Stimulated activated CD8-positive, alpha-beta memory T cell treated with anti-CD3 and anti-CD28 coated beads, Interleukin-2, amount 100 ng/mL, for 48 hours (primary cell): ENCODE data around the gene HAP1.
A peak's percentile ranks its signal among the peaks of the same experiment; 100 is the strongest.
"Not testable (repeated sequence)": the region's sequence is repeated elsewhere in the genome, so short reads cannot be mapped to it uniquely, and the experiment has no call there.

Experiments used
- DNase-seq, 2 donors: peaks; one replicate each; pipeline ENCODE4 v3.0.0-alpha.2; 2020; ENCODE audit warnings: low read depth in 2 of 2

The HAP1 gene

GRCh38 chr17:41724476-41725050 lies 9.9 kb downstream of the HAP1 start:
- DNase-seq: no peak

DNA sequence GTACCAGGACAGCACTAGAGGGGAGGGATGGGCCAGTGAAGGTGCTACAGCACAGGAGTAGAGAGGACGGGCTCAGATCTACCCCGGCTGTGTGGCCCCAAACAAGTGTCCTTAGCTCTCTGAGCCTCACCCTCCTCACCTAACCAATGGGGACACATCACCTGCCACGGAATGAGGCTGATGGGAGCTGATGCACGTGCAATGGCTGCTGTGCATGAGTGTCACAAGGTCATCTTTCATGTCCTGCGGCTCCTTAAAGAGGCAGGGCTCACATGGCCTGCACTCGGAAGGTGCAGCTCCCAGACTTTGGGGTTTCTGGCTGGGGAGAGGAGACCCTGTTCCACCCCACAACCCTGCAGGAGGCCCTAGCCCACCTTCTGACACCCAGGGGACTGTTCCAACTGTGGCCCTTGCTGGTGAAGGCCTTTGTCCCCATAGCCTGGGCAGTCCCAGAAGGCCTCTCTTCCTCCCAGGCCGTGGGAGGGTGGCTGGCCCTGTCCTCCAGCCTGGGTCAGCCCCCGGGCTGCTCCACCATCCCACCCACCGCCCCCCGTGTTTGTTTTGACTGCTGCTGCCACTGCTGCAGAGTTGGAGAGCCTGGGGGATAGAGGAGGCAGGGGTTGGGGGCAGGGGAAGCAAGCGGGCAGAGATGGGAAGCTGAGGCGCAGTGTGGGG lies 10.5 kb downstream of the HAP1 start:
- no peak for DNase-seq

GRCh38 chr17:41722231-41722630 lies 12.2 kb downstream of the HAP1 start:
- DNase-seq: no peak

DNA sequence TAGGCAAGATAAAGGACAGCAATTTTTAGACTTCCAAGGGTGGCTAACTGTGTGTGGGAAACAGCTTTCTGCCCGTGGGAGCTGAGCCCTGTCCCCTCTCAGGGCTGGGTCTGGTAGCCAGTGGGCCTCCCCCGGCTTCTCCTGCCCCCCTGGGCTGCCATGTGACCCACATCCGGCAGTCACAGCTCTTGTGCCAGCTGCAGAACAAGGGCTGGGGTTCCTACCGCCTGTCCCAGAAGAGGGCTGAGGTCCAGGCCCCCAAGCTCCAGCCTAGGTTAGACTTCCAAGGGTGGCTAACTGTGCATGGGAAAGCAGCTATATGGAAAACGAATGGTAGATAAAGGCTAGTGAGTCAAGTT lies 16.2 kb downstream of the HAP1 start:
- DNase-seq: no peak

DNA sequence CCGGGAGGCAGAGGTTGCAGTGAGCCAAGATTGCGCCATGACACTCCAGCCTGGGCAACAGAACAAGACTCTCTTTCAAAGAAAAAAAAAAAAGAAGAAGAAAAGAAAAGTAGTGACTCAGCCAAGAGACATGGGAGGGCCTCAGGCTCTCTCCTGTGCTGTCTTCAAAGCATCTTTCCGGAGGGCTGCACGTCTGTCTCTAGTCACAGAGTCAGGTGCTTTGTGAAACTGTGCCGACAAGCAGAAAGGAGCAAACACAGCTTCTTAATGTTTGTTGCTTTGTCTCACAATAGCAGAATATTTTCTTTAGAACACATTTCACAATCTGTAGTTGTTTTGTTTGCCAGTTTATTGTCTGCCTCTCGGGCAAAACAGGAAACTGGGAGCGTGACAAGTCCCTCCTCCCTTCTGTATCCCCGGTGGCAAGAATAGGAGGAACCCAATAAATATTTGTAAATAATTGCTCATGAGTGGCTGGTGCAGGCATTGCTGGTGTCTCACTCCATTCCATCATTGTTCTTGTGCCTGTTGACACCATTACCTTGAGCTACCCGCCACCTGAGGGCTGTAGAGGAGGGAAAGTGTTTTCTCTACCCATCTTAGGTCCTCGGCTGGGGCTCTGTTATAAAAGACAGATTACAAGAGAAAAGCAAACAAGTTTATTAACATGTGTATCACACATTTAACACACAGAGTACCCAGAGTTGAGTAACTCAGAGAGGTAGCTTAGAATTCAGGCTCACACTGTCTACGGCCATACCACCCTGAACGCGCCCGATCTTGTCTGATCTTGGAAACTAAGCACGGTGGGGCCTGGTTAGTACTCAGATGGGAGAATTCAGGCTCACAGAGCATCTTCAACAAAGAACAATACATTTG lies 16.8 kb downstream of the HAP1 start:
- DNase-seq: no peak

DNA sequence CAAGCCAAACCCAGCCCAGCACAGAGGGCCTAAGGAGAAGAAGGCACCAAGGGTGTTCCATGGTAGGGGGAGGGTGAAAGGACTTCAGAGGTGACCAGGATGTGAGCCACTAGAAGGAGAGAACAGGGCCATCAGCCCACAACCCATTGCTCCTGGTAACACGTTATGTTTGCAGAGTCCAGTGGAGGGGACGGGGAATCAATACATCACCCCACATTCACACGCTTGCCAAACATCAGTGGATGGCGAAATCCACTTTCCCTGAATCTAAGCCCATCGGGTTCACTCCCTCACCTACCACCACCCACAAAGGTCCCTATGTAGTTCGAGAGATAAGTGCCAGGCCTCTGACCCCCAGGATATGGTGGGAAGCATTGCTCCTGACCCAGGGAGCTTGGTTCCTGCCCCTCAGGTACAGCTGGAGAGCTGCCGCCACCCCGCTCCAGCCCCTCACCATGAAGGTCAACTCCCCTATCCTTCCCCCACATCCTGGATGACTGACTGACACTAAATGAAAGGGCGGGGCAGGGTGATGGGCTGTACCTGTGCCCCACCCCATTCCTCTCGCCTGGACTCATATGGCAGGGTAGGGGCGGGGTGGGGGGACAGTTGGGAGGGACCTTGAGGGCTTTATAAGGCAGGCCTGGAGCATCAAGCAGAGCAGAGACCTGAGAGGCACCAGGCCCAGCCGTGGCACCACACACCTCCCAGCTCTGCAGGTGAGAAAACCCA lies 22.6 kb downstream of the HAP1 start, which contains the start of gene GAST:
Gene GAST, plus strand, starts transcription at position 663 of the 732 bp plus-strand sequence. CDS start 3,106 bp downstream, outside the sequence.
- DNase-seq: no peak

GRCh38 chr17:41710472-41711090 lies 23.9 kb downstream of the HAP1 start:
- no peak for DNase-seq

DNA sequence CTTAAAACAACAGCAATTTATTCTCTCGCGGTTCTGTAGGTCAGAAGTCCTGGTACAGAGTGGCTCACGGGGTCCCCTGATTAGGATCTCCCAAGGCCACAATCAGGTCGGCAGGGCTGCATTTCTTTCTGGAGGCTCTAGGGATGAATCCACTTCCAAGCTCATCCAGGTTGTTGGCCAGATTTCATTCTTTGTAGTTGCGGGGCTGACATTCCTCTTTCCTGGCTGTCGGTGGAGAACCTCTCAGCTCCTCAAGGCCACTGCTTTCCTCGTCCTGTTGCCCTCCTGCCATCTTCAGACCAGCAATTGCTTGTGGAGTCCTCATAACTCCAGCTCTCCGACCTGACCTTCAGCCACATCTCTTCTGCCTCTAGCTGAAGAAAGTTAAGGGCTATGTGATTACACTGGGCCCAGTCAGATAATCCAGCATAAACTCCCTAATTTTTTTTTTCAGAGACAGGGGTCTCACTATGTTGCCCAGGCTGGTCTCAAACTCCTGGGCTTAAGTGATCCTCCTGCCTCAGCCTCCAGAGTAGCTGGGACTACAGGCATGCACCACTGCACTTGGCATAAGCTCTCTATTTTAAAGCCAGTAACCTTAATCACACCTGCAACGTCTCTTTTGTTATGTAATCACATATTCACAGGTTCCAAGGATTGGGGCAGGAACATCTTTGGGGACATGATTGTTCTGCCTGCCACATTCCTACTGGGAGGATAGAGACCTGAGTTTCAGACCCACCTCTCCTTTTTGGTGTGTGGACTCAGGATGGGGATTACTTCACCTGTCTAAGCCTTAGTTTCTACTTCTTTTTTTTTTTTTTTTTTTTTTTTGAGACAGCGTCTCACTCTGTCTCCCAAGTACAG lies 26.4 kb downstream of the HAP1 start:
- no peak for DNase-seq

DNA sequence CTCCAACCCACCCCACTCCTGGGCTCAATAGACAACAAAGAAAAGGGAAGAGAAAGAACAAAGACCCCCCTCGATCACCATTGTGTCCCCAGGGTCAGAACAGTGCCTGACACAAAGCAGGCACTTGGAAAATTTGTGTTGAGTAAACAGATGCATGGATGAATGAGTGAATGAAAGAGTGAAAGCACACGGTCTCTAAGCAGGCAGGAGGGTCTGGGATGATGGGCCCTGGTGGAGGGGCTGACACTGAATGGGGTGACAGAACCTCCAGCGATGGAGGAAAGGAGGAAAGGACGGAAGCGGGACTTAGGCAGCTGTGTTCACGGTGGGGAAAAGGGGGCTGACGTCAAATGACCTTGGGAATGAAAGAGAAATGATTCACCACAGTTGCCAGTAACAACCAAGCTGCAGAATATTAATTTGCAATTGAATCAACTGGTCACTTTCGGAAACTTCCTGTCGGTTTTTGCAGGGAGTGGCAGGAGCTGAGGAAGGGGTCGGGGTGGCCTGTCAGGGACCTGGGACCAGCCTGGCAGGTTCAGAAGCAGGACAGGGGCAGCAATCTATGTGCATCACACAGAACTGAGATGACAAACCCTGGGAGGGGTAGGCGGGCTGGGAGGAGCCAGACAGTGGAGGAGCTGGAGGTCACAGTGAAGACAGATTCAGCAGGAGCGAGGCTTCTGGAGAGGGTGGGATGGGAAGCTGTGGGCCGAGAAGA lies 29.0 kb downstream of the HAP1 start:
- DNase-seq: no peak

- DNase-seq: no peak
These were observed 31.7 kb downstream of the HAP1 start for GRCh38 chr17:41702712-41703111.

DNA sequence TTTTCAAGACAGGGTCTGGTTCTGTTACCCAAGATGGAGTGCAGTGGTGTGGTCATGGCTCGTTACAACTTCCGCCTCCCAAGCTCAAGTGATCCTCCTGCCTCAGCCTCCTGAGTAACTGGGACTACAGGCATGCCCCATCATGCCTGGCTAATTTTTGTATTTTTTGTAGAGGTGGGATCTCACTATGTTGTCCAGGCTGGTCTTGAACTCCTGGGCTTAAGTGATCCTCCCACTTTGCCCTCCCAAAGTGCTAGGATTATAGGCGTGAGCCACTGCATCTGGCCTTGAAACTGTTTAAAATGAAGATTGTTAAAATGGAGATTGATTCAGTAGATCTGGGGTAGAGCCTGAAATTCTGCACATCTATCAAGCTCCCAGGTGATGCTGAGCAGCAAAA lies 33.6 kb downstream of the HAP1 start:
- DNase-seq: not testable (repeated sequence)

DNA sequence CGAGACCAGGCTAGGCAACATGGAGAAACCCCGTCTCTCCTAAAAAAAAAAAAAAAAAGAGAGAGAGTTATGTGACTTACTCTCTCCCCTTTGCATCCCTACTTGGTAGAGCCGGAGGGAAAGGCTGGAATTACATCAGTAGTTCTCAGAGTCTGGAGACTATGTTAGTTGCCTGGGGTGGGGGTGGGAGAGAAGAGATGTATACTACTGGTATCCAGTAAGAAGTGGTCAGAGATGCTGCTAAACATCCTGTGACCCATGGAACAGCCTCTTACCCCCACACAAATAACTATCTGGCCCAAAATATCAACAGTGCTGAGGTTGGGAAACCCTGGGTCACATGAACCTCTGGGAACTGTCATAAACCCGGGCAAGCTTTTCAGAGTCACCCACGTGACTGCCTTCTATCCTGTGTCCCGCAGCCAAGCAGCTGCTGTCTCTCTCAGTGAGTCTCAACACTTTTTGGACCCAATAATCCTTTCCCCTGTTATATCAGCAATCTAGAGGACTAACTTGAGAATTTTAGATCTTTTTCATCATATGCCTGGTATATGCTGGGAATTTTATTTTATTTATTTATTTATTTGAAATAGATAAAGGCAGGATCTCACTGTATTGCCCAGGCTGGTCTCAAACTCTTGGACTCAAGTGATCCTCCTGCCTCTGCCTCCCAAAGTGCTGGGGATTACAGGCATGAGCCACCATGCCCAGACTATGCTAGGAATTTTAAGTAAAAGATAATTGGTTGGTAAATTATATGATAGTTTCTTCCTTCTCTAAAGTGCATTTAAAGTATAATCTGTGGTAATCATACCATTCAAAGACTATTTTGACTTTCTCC lies 37.1 kb downstream of the HAP1 start:
- DNase-seq: no peak

DNA sequence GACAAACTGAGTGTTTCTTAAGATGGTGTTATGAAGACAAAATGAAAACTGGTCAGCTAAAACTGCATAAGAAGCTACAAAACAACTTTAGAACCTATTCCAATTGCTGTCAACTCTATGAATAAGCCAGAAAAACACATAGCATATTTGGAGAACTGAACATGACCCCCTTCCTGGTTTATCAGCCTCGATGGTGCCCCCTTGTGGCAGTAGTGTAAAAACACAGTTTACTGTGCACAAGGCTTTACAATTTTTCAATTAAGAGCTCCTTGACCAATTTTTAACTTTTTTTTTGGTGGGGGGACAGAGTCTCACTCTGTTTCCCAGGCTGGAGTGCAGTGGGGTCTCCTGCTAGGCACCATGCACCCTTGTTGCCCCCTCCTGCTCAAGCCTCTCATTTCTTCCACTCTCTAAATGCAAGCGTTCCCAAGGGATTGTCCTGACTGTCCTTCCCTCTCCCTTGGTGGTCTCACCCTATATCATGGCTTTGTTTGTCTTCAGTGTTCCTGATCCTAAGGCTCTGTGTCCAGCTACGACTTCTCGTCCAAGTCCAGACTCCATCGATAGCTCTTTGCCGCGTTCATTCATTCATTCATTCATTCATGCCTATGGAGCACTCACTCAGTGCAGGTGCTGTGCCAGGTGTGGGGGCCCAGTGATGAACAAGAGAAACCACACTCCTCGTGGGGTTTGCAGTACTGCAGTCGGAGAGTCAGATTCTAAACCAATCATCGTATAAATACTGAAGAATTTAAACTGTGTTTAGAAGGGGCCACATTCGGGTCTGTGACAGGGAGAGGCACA lies 38.3 kb downstream of the HAP1 start:
- peak; percentile 52 to 60 for DNase-seq

DNA sequence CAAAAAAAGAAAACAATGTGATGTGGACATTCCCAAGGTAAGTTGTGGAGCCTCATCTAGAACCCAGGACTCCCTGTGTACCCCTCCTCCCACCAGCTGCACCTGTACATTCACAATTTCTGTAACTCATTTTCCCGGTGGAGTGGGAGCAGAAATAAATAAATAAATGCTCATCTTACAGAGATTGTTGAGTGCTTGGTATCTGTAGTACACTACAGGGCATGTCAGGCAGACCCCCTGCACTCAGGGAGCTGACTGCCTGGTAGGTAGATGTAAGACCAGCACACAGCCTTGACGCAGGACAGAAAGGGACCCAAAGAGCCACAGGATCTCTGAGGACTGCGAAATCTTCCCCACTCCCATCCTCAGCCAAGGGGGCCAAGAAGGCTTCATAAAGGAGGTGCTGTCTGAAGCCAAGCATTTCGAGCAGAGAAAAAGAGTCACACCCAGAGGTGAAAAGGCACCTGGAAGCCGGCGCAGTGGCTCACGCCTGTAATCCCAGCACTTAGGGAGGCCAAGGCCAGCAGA lies 39.2 kb downstream of the HAP1 start:
- no peak for DNase-seq

DNA sequence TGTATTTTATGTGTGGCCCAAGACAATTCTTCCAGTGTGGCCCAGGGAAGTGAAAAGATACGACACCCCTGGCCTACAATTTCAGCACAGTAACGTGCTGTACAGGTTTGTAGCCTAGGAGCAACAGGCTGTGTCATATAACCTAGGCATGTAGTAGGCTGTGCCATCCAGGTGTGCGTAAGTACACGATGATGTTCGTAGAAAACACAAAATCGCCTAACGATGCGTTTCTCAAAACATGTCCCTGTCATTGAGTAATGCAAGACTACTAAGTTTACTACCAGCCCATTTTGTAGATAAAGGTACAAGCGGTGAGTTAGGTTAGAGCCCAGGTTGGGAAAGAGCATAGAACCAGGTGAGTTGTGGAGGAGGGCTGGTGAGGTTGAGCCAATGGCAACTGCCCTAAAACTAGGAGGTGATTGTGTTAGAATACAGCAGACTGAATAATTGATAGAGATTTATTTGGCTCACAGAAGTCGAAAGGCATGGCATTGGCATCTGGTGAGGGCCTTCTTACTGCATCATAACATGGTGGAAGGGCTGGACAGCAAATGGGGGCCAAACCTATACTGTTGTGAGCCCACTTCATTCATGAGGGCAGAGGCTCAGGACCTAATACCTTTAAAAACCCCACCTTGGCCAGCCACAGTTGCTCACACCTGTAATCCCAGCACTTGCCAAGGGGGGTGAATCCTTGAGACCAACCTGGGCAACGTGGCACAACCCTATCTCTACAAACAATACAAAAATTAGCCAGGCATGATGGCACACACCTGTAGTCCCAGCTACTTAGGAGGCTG lies 41.5 kb downstream of the HAP1 start:
- DNase-seq: no peak

DNA sequence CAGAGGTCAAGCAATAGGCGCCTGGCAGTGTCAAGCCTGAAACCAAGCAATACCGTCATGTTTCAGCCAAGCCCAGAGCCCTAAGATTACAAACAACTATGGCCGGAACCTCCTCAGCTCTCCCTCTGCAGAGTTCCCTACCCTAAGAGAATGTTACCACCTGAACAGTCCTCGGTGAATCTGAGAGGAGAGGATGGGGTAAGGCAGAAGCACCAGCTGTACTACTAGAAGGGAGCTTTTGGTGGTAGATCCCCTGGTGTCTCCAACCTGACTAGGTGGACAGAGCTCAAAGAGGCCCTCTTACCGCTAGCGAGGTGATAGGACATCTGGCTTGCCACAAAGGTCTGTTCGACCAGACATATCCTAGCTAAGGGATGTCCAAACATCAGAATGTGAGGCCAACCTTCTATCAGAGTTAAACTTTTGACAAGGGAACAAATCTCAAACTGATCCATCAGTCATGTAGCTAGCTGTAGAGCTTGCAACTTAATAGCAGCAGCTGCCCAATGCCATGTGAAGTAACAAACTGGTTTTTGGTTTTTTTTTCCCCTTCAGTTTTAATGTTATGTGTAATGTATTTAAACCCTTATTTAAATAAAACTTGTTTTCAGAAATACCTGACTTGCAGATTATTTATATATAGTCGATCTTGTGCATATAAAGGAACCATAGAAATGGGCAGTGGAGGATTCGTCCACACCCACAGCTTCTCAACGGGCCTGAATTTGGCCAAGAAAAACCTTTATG lies 43.2 kb downstream of the HAP1 start:
- DNase-seq: no peak
